Activated naive CD4-positive, alpha-beta T cell treated with anti-CD3 and anti-CD28 coated beads, Interleukin-2, amount 10 ng/mL, durations not matched to agents 7 days and 5 days (primary cell): ENCODE data around the gene KCNH2.

Experiments used
- CTCF ChIA-PET: fragments of 350-600 bp; sonication (Branson Sonifier 250); formaldehyde crosslinking; loops from one replicate; lab custom pipeline; 2021; ENCODE audit warnings: antibody characterized with exemption; lab: Charles Lee
- DNase-seq: peaks from one replicate; pipeline ENCODE4 v3.0.0-alpha.2; 2020
- H3K27ac Mint-ChIP-seq: one replicate; pipeline ENCODE4 v1.8.0; 2021; ENCODE audit warnings: mild to moderate bottlenecking, moderate library complexity, mixed read lengths
- H3K27me3 Mint-ChIP-seq: one replicate; pipeline ENCODE4 v1.8.0; 2021; ENCODE audit warnings: mild to moderate bottlenecking, mixed read lengths
- H3K36me3 Mint-ChIP-seq: one replicate; pipeline ENCODE4 v1.8.0; 2021; ENCODE audit warnings: mixed read lengths
- H3K4me1 Mint-ChIP-seq: one replicate; pipeline ENCODE4 v1.8.0; 2021; ENCODE audit warnings: mixed read lengths
- H3K4me3 Mint-ChIP-seq: one replicate; pipeline ENCODE4 v1.8.0; 2021; ENCODE audit warnings: mild to moderate bottlenecking, moderate library complexity, mixed read lengths
- H3K9me3 Mint-ChIP-seq: one replicate; pipeline ENCODE4 v1.8.0; 2021; ENCODE audit warnings: mixed read lengths

Gene KCNH2

DNA sequence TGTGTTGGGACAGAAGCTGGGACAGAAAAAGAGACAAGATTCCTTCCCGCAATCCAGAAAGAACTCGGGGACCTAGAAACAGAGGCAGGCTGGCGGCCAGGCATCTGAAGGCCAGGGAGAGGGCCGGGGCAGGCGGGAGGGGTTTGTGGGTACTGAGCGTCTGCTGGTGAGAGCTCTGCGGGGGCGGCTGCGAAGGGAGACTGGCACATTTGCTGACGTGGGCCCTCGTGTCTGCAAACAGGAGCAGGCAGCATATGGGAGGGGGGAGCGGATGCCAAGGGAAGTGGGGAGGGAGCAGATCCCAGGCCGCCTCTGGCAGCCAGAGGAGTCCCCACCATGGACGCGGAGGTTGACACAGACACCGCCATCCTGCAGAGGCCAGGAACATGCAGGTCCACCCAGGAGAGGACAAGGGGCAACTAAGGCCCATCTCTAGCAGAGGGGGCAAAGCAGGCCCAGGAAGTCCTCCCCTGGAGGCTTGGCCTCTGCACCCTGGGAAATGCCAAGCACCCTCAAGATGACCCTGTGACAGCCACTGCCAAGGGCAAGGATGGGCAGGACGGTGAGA is 32.2 kb downstream of the KCNH2 start:
- no peak overlapping the region for H3K4me3 Mint-ChIP-seq
- peak; percentile 18 for DNase-seq
- no peaks in the 10 kb centered on the region for H3K9me3 Mint-ChIP-seq
- no peaks in the 10 kb centered on the region for H3K36me3 Mint-ChIP-seq
- H3K27ac Mint-ChIP-seq, result no peak overlapping the region
- H3K4me1 Mint-ChIP-seq, result peaks cover 27% of the 10 kb centered on the region
- CTCF ChIA-PET, result no interaction called here
- peaks cover 61% of the 10 kb centered on the region for H3K27me3 Mint-ChIP-seq

DNA sequence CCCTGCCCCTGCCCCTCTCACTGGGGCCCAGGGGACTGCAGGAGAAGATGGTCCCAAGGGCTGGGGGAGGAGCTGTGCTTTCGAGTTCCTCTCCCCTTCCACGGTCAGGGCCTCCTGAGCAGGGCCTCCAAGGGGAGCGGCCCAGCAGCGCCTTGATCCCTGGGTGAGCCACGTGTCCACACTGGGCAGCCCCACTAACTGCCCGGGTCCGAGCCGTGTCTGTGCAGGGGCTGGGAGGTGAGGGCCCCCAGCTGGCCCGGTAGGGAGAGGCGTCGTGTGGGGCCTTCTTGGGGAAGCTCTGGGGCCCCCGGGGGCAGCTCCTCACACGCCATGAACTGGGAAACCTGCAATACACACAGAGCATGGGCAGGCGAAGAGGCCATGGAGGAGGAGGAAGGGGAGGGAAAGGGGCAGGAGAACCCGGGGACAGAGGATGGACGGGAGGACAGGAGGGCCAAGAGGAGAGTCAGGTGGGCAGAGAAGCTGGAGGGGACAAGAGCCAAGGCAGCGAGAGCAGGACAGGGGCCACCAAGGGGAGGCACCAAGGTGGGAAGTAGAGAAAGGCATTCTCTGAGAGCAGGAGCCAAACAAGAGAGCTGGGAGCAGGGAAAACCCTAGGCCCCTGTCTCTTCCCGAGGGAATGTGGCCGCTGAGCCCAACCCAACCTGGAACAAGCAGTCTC is 32.8 kb downstream of the KCNH2 start:
- peak; percentile 12 for DNase-seq
- Mint-ChIP-seq H3K27me3 (peaks cover 64% of the 10 kb centered on the region), H3K9me3 (no peaks in the 10 kb centered on the region), H3K27ac (no peak overlapping the region), H3K4me3 (no peak overlapping the region), H3K4me1 (peaks cover 30% of the 10 kb centered on the region), H3K36me3 (no peaks in the 10 kb centered on the region)
- CTCF ChIA-PET, result no interaction called here

GRCh38 chr7:150944066-150945042 is 33.8 kb downstream of the KCNH2 start:
- CTCF ChIA-PET, result interaction anchor here (1.0 kb wide), 1 partner anchor 45 kb away, joined by 3 read pairs; no protein-coding TSS in a partner anchor
- no peak overlapping the region for H3K4me3 Mint-ChIP-seq
- no peak overlapping the region for H3K27ac Mint-ChIP-seq
- peaks cover 60% of the 10 kb centered on the region for H3K27me3 Mint-ChIP-seq
- peaks cover 30% of the 10 kb centered on the region for H3K4me1 Mint-ChIP-seq
- DNase-seq, result peak; percentile 12
- H3K36me3 Mint-ChIP-seq, result no peaks in the 10 kb centered on the region
- H3K9me3 Mint-ChIP-seq, result no peaks in the 10 kb centered on the region

DNA sequence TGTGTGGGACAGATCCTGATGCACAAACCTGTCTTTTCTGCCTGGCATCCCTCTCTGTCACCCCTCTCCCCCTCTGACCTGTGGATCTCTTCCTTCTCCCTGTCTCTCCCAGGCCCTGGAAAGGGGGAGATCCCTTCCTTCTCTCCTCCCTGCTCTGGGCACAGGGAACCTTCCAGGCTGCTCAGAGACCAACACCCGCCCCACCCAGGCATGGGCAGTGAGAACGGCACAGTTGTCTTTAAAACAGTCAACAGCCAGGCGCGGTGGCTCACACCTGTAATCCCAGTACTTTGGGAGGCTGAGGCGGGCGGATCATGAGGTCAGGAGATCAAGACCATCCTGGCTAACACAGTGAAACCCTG is 34.7 kb downstream of the KCNH2 start:
- DNase-seq, result no peak
- H3K36me3 Mint-ChIP-seq, result no peaks in the 10 kb centered on the region
- H3K27me3 Mint-ChIP-seq, result peaks cover 54% of the 10 kb centered on the region
- no peaks in the 10 kb centered on the region for H3K9me3 Mint-ChIP-seq
- H3K4me3 Mint-ChIP-seq, result no peak overlapping the region
- H3K27ac Mint-ChIP-seq, result no peak overlapping the region
- peaks cover 38% of the 10 kb centered on the region for H3K4me1 Mint-ChIP-seq
- CTCF ChIA-PET, result interaction anchor here (1.0 kb wide), 1 partner anchor 46 kb away, joined by 3 read pairs; no protein-coding TSS in a partner anchor

DNA sequence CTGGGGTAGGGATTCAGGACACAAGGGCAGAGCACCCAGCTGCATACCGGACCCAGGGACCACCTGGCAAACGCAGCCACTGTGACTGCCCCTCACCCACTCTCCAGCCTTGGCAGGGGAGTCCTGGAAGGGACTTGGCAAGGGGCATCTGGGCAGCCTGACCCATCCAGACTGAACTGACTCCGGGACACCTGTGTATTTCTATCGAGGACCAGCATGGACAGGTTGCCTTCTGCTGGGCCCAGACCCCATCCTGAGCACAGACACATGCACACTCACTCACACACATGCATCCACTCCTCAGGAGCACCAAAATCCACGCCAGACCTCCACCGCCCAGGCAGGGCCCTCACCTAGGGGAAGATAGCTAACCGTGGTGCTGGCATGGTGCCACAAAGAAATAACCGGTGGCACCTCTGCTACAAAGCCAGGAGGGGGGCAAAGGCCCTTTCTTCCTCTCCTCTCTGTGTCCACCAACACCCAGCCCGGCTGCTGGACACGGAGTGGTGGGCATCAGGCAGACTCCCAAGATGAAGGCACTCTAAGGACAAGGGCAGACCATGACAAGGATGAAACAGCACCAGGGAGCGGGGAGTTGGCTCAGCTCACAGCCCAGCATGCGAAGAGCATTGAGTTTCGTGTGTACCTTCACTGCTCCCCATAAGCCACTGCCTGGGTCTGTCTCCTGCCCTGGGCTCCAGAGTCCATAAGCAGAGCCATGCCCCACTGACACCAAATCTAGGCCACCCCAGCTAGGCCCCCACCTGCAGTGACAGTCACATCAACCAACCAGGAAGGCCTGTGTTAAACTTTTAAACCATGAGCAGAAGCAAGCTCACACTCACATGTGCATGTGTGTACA is 35.3 kb downstream of the KCNH2 start:
- CTCF ChIA-PET, result interaction anchor here (0.7 to 1.0 kb wide), 4 partner anchors 11 to 46 kb away, joined by 3 read pairs; no protein-coding TSS in a partner anchor
- Mint-ChIP-seq H3K27ac (no peak overlapping the region), H3K27me3 (peaks cover 53% of the 10 kb centered on the region), H3K4me1 (peaks cover 44% of the 10 kb centered on the region), H3K9me3 (no peaks in the 10 kb centered on the region), H3K36me3 (no peaks in the 10 kb centered on the region), H3K4me3 (no peak overlapping the region)
- no peak for DNase-seq

DNA sequence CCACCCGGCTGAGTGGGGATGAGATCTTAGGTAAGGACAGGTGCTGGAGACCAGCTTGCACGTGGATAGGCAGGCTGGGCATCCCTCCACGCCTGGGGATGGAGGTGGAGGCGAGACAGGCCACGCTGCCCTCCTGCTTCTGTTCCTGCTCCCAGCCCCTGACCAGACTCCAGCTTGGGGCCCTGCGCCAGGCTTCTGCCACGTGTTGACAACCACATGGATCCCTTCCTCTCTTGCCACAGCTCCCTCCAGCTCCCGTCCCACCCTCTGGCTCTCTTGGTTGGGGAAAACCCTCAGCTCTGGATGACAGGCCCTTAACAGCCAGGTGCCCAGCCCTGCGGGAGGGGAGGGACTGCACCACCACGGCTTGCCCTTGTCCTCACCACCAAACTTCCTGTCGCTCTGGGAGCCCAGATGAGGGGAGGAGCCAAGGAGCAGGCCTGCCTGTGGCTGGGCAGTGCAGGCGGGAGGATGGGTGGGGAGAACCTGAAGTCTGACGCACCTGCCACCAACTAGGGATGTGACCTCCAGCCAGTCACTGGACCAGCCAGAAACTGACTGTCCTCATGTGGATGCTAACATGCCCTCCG is 36.0 kb downstream of the KCNH2 start:
- CTCF ChIA-PET, result interaction anchor here (0.7 to 1.0 kb wide), 3 partner anchors 11 to 44 kb away, joined by 3 read pairs; no protein-coding TSS in a partner anchor
- peaks cover 56% of the 10 kb centered on the region for H3K27me3 Mint-ChIP-seq
- DNase-seq, result peak; percentile 81
- H3K36me3 Mint-ChIP-seq, result no peaks in the 10 kb centered on the region
- H3K4me1 Mint-ChIP-seq, result peaks cover 49% of the 10 kb centered on the region
- no peaks in the 10 kb centered on the region for H3K9me3 Mint-ChIP-seq
- no peak overlapping the region for H3K27ac Mint-ChIP-seq
- no peak overlapping the region for H3K4me3 Mint-ChIP-seq

DNA sequence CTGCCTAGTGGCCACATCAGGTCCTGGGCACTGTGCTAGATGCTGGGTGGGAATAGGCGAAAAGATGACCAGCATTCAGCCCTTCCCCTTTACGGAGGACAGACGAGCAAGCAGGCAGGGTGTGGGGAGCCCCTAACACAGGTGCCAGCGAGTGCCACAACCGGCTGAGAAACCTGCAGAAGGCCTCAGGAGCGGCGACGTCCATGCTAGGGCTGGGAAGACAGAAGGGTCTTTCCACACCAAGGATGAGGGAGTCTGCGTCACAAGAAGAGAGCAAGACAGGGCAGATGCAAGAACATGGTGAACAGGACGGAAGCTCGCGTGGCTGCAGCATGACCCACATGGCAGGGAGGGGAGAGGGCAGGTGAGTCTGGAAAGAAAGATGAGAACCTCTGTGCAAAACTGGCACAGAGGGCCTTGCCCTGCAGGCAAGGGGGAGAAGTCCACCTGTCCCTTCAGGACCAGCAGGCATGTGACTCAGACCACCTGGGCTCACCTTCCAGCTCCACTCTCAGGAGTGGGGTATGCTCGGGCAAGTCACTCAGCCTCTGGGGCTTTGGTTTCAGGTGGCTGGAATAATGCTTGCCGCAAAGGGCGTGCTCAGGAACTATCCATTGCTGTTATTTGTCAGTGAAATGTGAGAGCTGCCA is 36.6 kb downstream of the KCNH2 start:
- peaks cover 49% of the 10 kb centered on the region for H3K4me1 Mint-ChIP-seq
- CTCF ChIA-PET, result interaction anchor here (0.7 to 1.0 kb wide), 2 partner anchors 10 to 43 kb away, joined by 3 read pairs; no protein-coding TSS in a partner anchor

DNA sequence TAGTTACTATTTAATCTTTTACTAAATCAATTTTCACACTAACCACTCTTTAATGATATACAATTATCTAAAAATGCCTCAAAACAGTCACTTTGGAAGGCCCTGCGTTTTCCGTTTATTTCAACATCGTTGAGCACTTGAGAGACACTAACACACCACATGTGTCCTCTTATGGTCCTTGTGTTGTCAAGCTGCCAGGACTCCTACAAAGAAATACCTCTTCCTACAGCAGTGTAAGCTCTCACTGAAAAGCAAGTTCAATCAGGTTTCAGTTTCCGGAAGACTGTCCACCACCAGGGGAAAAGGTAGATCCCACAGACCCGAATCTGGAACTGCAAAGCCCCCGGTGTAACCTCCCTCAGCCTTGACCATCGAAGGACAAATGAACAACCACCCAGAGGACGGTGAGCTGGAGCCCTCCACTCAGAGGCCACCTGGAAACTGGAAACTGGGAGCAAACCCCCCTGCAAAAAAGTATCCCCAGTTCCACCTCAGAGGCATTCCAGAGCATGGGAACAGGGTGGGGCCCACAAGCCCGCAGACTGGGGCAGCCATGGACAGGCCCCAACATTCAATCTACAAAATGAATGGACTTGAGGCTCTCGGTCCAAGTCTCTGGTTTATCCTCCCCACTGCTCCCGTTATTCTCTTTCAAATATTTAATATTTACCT is 37.6 kb downstream of the KCNH2 start:
- Mint-ChIP-seq H3K4me1 (peaks cover 49% of the 10 kb centered on the region), H3K4me3 (no peak overlapping the region), H3K27me3 (peaks cover 49% of the 10 kb centered on the region), H3K36me3 (no peaks in the 10 kb centered on the region), H3K9me3 (no peaks in the 10 kb centered on the region), H3K27ac (no peak overlapping the region)
- CTCF ChIA-PET, result no interaction called here
- peak; percentile 16 for DNase-seq

More for the DNA sequence above, 36.6 kb downstream of the KCNH2 start:
- DNase-seq, result peak; percentile 17
- Mint-ChIP-seq H3K36me3 (no peaks in the 10 kb centered on the region), H3K27me3 (peaks cover 51% of the 10 kb centered on the region), H3K9me3 (no peaks in the 10 kb centered on the region), H3K27ac (peak overlapping the region; percentile 17), H3K4me3 (no peak overlapping the region)

GRCh38 chr7:150939466-150939865 is 38.7 kb downstream of the KCNH2 start:
- no peak for DNase-seq
- Mint-ChIP-seq H3K27ac (no peak overlapping the region), H3K4me3 (no peak overlapping the region), H3K9me3 (no peaks in the 10 kb centered on the region), H3K36me3 (no peaks in the 10 kb centered on the region), H3K27me3 (peaks cover 52% of the 10 kb centered on the region), H3K4me1 (peaks cover 49% of the 10 kb centered on the region)
- CTCF ChIA-PET, result interaction anchor here (2.7 kb wide), 1 partner anchor 23 kb away, joined by 8 read pairs; no protein-coding TSS in a partner anchor

GRCh38 chr7:150939052-150939451 is 39.1 kb downstream of the KCNH2 start:
- H3K9me3 Mint-ChIP-seq, result no peaks in the 10 kb centered on the region
- peaks cover 50% of the 10 kb centered on the region for H3K27me3 Mint-ChIP-seq
- H3K4me1 Mint-ChIP-seq, result peaks cover 49% of the 10 kb centered on the region
- CTCF ChIA-PET, result interaction anchor here (0.7 to 2.7 kb wide), 2 partner anchors 23 to 45 kb away, joined by 3 to 8 read pairs; no protein-coding TSS in a partner anchor
- no peak overlapping the region for H3K4me3 Mint-ChIP-seq
- no peaks in the 10 kb centered on the region for H3K36me3 Mint-ChIP-seq
- DNase-seq, result peak; percentile 17
- H3K27ac Mint-ChIP-seq, result no peak overlapping the region

GRCh38 chr7:150938566-150938965 is 39.6 kb downstream of the KCNH2 start:
- Mint-ChIP-seq H3K4me1 (peaks cover 49% of the 10 kb centered on the region), H3K36me3 (no peaks in the 10 kb centered on the region), H3K27me3 (peaks cover 52% of the 10 kb centered on the region), H3K27ac (no peak overlapping the region), H3K4me3 (no peak overlapping the region), H3K9me3 (no peaks in the 10 kb centered on the region)
- CTCF ChIA-PET, result interaction anchor here (0.7 to 2.7 kb wide), 3 partner anchors 24 to 46 kb away, joined by 3 to 8 read pairs (median 3); no protein-coding TSS in a partner anchor
- no peak for DNase-seq
